Measurements from ENCODE around the gene NUP210L.

The NUP210L gene

DNA sequence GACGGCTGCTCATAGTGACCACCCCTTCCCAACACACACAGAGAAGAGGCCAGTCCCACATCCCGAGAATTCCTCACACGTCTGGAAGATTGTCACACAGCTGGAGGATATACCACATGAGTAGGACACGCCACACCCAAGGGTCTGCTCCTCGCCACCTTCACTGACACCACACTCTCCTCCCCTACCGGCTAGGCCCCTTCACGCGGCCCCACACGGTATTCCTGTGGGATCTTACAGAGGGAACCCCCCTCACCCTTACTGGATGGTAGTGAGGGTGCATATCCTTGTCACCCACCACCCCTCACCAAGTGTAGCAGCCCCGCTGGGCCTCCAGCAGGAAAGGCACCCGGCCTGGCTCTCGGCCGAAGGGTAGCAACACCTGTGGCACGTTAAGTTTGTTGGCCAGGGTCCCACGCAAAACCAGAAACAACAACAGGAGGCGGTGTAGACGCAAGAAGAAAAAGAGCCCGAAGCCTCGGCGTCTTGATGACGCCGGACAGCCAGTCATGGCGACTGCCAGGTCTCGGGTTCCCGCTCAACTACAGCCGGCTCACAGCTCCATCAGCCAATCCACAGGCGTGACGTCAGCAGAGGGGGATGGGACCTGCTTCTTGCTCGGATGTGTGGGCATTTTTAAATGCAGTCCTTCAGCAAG lies at the start of gene NUP210L:
NUP210L (minus strand) TSS at position 540 of the 658 bp plus-strand sequence.
- DNase-seq: no peak

DNA sequence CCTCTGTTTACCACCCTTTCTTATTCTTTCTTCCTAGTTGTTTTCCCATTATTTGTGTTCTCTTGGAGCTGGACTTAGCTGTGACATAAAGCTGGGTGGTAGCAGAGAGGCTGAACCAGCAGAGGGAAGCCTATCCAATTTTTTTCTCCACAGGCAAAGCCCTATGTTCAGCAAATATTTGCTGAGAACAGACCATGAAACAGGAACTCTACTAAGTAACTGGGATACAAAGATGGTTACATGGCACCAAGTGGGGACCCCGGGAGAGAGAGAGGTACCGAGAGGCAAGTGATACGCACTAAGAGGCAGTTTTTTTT lies 44.6 kb upstream of the NUP210L start:
- no peak for DNase-seq

GRCh38 chr1:154198756-154199562 lies 44.1 kb upstream of the NUP210L start:
- DNase-seq: peak; percentile 42 to 74

DNA sequence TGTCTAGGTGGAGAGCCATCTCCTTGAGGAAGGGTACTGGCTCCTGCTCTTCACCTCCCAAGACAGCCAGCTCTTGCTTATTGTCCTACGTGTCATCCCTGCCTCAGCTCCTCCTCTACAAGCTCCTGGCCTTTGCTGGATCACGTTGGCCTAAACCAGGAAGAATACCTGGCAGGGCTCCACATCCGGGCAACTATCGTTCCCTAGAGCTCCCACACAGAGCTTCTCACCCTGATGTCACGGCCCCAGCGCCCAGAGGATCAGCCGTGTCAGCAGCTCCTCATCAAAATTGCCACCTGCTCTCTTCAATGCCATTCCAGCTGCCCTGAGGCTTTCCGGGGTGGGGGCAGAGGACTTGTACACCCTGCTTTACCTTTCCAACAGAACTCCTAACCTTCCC lies 38.9 kb upstream of the NUP210L start:
- no peak for DNase-seq

DNA sequence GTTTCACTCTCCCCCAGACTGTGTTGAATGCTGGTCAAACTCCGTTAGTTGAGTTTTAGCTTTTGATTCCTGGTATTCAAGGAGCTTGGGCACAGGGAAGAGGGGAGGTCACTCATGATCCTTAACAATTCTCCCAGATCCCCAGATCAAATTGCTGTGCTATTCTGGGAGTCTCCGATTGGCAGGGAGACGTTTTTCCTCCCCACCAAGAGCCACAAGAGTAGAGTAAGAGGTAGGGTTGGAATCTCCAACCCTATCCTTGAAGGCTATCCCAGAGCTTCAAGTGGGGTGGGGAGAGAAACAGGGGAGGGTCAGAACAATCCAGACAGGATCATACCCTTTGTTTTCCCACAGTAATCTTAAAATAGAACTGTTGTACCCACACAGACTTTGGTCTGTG lies 37.6 kb upstream of the NUP210L start:
- no peak for DNase-seq

GRCh38 chr1:154191990-154192461 lies 37.2 kb upstream of the NUP210L start, which contains the start of gene TPM3:
Gene TPM3 (minus strand): TSS chr1:154192100. CDS start chr1:154192018, 82 bp downstream.
- DNase-seq: no peak

GRCh38 chr1:154190550-154190949 lies 35.7 kb upstream of the NUP210L start:
- DNase-seq: no peak

DNA sequence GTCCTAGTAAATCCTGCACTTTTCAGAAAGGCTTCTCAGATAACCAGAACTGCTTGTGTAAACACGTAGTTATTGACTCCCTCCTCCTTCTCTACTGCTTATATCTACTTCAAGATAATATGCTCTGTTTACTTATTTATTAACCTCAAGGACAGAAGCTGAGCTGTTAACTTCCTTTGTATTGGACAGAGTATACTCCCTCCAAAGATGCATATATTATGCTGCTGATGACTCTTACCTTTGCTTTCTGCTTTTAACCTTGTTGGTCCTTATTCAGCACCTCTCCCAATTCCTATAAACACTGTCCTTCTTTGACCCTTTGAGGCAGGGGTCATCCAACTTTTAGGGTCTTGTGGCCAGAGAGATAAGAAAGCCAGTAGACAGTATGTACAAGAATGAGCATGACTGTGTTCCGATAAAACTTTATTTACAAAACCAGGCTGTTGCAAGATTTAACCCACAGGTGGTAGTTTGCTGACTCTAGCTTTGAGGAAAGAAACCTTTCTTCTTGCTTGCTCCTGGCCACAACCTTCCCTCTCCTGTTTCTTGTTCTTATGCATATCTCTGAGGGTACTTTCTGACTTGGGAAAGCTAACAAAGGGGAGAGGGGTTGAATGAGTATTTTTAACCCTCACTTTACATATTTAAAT lies 32.1 kb upstream of the NUP210L start:
- DNase-seq: no peak

GRCh38 chr1:154186177-154186576 lies 31.3 kb upstream of the NUP210L start:
- DNase-seq: peak; percentile 69 to 73

DNA sequence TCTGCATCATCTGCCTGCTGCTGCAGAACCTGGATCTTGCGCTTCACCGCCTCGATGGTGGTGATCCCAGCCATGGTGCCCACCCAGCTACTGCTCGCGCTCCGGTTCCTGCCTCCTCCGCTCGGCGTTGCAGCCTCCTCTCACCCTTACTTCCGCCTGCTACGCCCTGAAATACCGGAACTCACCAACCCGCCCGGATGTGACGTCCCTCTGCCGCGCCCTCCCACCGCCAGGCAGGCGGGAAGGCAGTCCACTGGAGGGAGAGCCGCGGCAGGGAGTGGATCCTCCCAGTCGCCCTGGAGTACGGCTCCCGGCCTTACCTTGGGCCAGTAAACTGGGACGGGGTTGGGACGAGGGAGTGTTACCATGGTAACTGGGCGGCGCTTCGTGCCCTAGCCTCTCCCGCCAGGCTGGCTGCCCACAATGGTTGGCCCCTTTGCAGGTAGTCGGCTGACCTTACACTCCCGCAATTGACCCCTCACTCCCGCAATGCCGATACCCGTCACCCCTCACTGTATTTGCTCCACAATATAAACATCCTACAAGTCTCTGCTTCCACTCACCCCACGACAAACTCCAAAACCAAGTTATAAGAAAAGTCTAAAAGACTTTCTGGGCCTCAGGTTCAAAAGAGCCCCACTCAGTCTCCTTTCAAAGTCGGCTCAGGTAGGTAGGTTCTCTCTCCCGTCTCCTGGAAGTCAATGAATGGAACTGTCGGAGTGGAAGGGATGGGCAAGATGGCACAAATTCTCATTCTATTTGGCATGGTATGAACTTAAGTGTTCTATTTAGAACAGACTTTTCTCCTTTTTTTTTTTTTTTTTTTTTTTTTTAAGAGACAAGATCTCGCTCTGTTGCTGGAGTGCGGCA lies 28.4 kb upstream of the NUP210L start:
- DNase-seq: peak; percentile 93

GRCh38 chr1:154182344-154183045 lies 27.6 kb upstream of the NUP210L start:
- DNase-seq: peak; percentile 80 to 81

- DNase-seq: no peak
Observed at GRCh38 chr1:154181944-154182343, 27.1 kb upstream of the NUP210L start.

GRCh38 chr1:154179946-154180687 lies 25.2 kb upstream of the NUP210L start:
- peak in 1 of 2 donors; percentile 48 for DNase-seq

DNA sequence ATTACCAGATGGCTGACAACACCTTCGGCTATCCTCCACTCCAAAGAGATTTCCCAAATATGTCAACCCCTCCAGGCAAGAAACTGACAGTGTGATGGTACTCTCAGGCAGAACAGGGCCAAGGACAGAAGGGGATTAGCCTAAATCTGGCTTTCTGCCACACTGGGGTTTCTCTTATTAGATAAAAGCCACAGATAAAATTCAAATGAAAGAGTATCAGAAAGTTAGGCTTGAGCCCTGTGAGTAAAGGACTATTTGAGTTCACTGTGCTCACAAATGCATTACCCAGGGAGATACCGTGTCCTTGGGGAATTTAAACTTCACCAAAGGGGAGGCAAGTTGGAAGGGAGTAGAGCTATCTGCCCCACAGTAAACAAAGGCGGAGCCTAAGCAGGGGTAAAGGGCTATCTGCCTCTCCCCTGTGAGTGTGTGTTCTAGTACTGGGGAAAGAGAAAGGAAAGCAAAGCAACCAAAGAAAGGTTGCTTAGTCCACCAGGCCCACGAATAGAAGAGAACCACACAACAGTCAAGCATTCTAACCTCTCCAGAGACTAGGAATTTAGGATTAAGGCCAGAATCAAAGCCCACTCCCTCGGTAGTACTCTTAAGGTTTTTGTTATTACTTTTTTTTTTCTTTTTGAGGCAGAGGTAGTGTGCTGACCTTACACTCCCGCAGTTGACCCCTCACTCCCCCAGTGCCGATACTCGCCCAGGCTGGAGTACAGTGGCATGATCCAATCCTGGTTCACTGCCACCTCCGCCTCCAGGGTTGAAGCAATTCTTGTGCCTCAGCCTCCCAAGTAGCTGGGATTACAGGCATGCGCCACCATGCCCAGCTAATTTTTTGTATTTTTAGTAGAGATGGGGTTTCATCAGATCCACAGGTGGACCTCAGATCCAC lies 24.3 kb upstream of the NUP210L start:
- no peak for DNase-seq

DNA sequence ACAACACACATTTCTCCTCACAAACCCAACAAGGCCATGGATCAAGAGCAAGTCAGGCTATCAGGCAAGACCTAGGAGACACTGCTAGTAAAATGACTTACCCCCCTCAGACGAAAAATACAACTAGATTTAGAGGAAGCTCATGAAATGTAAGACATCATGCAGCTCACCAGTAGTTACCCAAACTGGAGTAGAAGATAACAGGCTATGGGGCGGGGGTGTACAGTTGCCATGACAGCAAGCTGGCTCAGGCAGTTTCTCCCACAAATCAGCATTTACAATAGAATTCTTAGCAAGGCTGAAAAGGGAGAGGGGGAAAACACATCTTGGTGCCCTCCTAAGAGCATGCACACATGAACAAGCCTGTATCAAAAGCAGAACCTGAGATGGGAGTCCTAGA lies 23.1 kb upstream of the NUP210L start:
- peak in 1 of 2 donors; percentile 15 for DNase-seq

GRCh38 chr1:154176337-154176736 lies 21.5 kb upstream of the NUP210L start:
- no peak for DNase-seq

- no peak for DNase-seq
Observed at GRCh38 chr1:154174654-154175053, 19.8 kb upstream of the NUP210L start.

GRCh38 chr1:154171880-154172279 lies 17.0 kb upstream of the NUP210L start:
- DNase-seq: no peak

GRCh38 chr1:154171223-154171583 lies 16.3 kb upstream of the NUP210L start:
- no peak for DNase-seq

- DNase-seq: no peak
Observed at GRCh38 chr1:154170547-154171222, 15.8 kb upstream of the NUP210L start.
